NOMO-1 (cell line): ENCODE measurements around the gene CD22.
"Not testable (repeated sequence)": the region's sequence is repeated elsewhere in the genome, so short reads cannot be mapped to it uniquely, and the experiment has no call there.

ENCODE experiments used
- DNase-seq, 2 experiments: peaks; one replicate each; lab custom pipeline; 2025; ENCODE audit not compliant: unreplicated experiment in 2 of 2; lab: John Stamatoyannopoulos, UW

Gene CD22

GRCh38 chr19:35328851-35329285 lies at the start of gene CD22:
Gene CD22, plus strand, starts transcription at chr19:35329187. Its CDS starts 2,854 bp downstream, at chr19:35332041.
- DNase-seq: peak; percentile 46 to 83

- no peak for DNase-seq
These were observed 49.6 kb upstream of the CD22 start for GRCh38 chr19:35279374-35279773.

- DNase-seq: no peak
These were observed 48.8 kb upstream of the CD22 start for GRCh38 chr19:35279985-35280821.

- no peak for DNase-seq
These were observed 47.7 kb upstream of the CD22 start for GRCh38 chr19:35281303-35281702.

- DNase-seq: no peak
These were observed 44.6 kb upstream of the CD22 start for GRCh38 chr19:35284153-35285094.

GRCh38 chr19:35285095-35285449 lies 43.9 kb upstream of the CD22 start:
- DNase-seq: no peak

GRCh38 chr19:35285465-35285864 lies 43.5 kb upstream of the CD22 start:
- DNase-seq: not testable (repeated sequence)

GRCh38 chr19:35286101-35286500 lies 42.9 kb upstream of the CD22 start:
- not testable (repeated sequence) for DNase-seq

GRCh38 chr19:35287713-35288112 lies 41.3 kb upstream of the CD22 start:
- DNase-seq: no peak

GRCh38 chr19:35288331-35288730 lies 40.7 kb upstream of the CD22 start:
- no peak for DNase-seq

- no peak for DNase-seq
These were observed 40.1 kb upstream of the CD22 start for GRCh38 chr19:35288906-35289305.

- DNase-seq: no peak
These were observed 38.4 kb upstream of the CD22 start for GRCh38 chr19:35290381-35291127.

- no peak for DNase-seq
These were observed 37.7 kb upstream of the CD22 start for GRCh38 chr19:35291259-35291658.

GRCh38 chr19:35291916-35292315 lies 37.1 kb upstream of the CD22 start, which contains the start of gene MAG:
Gene MAG, plus strand, starts transcription at chr19:35292161. Its CDS starts 3,248 bp downstream, at chr19:35295409.
- DNase-seq: no peak

- DNase-seq: no peak
These were observed 36.3 kb upstream of the CD22 start for GRCh38 chr19:35292421-35293362.

GRCh38 chr19:35293363-35293739 lies 35.6 kb upstream of the CD22 start:
- DNase-seq: no peak

GRCh38 chr19:35293808-35294207 lies 35.2 kb upstream of the CD22 start:
- no peak for DNase-seq

- DNase-seq: no peak
These were observed 34.7 kb upstream of the CD22 start for GRCh38 chr19:35294328-35294727.

- DNase-seq: no peak
These were observed 33.9 kb upstream of the CD22 start for GRCh38 chr19:35294859-35295791.
